HK-2 (cell line): Measurements from ENCODE around the gene KCNH5.

Source experiments
- DNase-seq: peaks from one replicate; pipeline ENCODE4 v3.0.0-alpha.2; 2018; ENCODE audit not compliant: unreplicated experiment

KCNH5 gene, protein sequence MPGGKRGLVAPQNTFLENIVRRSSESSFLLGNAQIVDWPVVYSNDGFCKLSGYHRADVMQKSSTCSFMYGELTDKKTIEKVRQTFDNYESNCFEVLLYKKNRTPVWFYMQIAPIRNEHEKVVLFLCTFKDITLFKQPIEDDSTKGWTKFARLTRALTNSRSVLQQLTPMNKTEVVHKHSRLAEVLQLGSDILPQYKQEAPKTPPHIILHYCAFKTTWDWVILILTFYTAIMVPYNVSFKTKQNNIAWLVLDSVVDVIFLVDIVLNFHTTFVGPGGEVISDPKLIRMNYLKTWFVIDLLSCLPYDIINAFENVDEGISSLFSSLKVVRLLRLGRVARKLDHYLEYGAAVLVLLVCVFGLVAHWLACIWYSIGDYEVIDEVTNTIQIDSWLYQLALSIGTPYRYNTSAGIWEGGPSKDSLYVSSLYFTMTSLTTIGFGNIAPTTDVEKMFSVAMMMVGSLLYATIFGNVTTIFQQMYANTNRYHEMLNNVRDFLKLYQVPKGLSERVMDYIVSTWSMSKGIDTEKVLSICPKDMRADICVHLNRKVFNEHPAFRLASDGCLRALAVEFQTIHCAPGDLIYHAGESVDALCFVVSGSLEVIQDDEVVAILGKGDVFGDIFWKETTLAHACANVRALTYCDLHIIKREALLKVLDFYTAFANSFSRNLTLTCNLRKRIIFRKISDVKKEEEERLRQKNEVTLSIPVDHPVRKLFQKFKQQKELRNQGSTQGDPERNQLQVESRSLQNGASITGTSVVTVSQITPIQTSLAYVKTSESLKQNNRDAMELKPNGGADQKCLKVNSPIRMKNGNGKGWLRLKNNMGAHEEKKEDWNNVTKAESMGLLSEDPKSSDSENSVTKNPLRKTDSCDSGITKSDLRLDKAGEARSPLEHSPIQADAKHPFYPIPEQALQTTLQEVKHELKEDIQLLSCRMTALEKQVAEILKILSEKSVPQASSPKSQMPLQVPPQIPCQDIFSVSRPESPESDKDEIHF

DNA sequence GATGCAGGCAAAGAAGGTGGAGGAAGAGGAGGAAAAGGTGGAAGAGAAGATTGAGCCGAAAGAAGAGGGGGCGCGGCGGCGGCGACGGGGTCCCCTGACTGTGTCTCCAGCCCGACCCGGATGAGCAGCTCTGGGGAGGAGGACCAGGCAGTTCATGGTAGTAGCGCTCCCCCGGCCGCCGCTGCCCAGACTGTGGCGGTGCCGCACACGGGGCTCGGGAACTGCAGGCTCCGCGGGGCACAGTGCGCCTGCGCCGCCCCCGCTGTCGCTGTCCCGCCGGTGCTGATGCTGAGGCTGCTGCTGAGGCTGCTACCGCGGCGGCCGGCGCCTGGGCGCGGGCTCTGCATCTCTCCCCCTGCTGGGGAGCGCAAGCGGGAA, at the start of gene KCNH5:
Gene KCNH5 (minus strand): TSS at position 225 of the 378 bp plus-strand sequence. CDS start 272 bp downstream, outside the sequence.
- DNase-seq, result no peak

DNA sequence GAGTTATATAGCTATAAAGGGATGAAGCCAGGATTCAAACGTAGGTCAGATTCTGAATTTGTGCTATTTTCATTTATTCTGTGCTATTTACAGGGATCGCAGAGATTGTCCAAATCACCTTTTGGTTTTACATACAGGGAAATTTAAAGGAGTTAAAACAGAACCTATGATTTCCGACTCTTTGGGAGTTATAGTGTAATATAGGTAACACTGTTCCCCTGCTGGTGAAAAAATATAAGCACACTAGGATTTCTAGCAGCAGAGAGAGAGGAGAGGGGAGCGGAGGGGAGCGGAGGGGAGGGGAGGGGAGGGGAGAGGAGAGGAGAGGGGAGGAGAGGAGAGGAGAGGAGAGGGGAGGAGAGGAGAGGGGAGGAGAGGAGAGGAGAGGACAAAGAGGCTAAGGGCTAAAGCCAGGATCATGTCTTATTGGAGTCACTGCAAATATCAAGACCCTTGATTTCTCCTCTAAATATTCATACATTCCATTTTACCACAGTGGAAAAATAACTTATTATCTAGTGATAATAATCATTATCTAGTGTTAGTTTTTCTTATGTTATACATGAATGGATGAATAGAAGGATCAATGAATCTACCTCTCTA, 46.2 kb upstream of the KCNH5 start:
- no peak for DNase-seq

DNA sequence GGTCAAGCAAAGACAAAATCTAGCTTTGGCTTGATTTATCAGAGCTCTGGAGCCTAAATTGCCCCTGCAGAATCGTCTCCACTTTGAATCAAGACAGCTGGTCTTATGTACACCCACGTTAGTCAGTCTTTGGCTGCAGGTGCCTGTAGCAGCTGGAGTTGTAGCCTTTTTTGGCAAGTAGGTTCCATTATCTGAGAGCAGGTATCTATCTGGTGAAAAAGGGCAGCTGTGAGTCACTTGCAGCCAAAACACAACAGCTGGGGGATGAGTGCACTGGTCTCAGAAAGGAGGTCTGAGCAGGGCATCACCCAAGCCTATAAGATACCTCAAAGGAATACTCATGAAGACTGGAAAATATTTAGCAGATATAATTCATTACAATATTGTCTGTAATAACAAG, 43.6 kb upstream of the KCNH5 start:
- DNase-seq, result no peak

DNA sequence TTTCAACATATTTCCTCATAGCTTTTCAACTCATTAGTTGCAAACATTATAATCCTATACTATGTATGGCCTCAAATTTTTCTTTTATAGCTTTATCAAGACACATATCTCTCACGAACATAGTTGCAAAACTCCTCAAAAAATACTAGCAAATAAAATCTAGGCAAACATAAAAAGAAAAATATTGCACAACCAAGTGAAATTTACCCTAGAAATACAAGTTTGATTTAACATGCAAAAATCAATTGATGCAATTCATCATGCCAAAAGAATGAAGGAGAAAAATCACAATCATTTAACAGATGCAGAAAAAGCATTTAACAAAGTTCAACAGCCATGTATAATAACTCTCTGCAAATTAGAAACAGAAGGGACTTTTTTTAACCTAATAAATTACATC, 33.3 kb upstream of the KCNH5 start:
- DNase-seq, result no peak

DNA sequence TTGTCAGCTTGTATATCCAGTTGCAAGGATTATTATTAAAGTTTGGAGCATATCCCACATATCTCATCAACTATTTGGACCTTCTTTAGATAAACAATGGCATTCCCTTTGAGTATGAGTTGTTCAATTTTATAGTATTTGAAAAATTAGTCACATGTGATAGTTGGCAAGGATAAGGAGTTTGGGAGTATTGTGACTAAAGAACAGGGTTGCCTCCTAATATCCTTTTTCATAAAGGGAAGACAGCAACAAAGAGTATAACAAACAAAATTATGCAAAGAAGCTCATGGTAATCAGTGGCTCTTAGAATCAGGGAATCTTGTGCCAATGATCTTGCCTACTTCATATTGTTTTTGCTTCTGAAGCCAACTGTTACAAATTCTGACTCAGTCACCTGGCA, 31.2 kb upstream of the KCNH5 start:
- DNase-seq, result no peak

DNA sequence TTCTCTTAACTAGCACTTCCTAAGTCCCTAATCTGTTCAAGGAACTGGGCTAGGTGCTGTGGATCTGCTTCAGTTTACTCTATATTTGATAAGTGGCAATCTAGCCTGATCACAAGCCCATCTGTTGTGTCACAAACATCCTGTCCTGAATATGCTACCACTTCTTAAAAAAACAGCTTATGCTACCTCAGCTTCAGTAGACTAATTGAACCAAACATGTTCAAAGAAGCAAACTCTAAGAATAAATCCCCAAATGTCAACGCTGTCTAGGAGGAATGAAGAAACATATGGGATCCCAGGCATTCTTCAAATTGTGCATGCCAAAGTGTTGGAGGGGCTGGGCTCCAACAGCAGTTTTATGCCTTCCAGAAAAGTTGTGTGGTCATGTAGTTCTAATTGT, 10.4 kb upstream of the KCNH5 start:
- DNase-seq, result no peak

DNA sequence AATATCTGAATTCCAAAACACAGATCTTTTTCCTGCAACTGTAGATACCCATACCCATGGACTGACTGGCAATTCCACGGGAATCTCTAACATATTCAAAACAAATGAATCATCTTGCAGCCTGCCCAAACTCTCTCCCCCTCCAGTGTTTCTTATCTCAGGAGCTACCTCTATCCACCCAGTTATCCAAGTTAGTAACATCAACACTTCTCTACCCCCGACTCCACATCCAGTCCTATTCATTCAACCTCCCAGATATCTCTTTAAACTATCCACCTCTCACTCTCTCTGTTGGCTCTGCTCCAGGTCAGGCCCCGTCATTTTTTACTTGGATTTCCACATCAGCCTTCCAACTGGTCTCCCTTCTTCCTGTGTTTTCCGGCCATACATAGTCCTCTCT, 6.7 kb upstream of the KCNH5 start:
- DNase-seq, result no peak

DNA sequence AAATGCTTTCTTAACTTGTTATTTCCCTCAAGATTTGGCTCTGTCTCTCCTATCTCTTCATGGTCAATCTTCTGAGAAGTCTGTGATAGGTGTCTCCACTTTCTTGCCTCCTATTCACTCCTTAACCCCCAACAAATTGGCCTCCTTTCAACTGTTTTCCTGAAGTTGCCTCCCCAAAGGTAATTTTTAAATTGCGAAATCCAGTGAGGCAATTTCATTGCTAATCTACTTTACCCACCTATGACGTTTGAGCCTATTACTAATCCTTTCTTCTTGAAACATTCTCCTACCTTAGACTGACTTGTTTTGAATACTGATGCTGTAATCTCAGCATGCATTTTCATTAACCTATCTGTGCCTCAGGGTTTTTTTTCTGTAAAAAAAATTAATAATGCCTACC, 6.0 kb upstream of the KCNH5 start:
- no peak for DNase-seq

DNA sequence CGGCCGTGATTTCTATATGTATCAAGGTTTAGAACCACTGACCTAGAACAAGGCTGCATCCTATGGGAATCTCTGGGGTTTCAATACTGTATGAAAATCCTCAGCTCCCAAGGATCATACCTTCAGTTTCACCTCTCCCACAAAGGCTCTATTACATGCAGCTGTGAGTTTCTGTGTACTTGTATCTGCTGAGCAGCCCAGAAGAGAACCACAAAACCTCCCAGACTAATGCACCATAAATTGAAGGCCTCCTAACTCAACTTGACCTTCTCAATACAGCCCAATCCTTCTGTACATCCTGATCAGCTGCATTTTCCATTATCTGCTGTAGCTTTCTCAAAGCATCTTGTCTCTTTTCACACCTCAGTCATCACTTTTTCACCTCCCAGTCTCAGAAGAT, 5.4 kb upstream of the KCNH5 start:
- no peak for DNase-seq

DNA sequence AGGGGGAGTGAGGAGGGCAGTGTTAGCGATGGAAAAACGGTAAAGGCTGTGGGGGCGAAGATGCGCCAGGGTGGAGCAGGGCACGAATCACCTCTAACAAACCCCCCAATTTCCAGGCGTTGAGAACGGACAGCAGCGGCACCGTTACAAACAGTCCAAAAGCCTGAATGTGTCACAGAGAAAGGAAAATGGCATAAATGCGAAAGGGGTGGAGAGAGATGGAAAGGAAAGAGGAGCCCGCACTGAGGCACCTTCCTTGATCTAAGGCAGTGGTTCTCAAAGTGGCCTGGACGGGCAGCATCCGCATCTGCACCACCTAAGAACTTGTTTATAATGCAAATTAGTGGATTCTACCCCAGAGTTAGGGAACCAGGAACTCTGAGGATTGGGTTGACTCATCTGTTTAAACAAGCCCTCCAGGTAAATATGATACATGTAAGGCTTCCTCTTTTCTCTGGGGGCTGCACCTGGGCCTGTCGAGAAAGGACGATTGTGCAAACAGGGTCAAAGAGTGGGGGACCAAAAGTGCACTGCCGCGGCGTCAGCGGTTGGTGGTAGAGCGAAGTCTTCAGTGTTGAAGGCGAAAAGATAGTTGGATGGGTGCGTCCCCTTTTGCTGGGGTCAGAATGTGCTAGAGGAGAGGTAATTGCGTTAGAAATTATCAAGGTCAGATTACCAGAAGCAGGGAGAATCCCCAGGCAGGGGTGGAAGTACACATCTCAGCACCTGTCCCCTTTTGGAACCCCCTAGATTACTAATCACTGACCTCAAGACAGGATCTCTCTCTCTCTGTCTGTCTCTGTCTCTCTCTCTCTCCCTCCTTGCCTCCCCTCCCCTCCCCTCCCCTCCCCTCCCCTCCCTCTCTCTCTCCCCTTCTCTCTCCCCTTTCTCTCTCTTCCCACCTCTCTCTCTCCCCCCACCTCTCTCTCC, 1.3 kb upstream of the KCNH5 start:
- no peak for DNase-seq

DNA sequence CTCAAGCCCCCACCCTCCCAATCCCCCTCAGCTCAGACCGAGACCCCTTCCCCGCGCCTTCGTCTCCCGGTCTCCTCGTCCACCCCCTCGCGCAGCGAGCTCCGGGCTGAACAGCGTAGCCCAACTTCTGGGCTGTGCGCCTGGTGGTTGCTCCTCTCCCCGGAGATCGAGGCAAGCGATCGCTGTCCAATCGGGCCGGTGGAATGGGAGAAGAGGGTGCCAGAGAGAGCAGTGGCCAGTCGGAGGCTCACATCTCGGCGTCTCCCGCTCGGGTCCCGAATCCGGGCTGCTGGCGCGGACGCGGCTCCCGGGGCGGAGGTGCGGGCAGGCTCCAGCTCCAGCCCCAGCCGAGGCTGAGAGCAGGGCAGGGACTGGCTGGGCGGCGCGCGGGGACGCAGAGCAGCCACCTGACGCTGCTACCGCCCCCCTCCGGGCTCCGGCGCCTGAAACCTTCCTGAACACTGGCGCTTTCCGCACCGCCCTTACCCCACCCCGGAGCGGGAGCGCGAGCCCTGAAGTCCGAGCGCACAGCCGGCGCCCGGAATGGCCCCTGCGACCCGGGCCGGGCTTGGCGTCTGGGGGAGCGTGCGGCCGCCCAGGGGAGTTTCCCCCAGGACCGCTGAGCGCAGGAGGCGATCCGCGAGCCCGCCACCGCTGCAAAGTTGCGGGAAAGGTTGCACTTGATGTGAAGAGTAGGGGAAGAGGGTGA, 508 bp upstream of the KCNH5 start:
- no peak for DNase-seq

DNA sequence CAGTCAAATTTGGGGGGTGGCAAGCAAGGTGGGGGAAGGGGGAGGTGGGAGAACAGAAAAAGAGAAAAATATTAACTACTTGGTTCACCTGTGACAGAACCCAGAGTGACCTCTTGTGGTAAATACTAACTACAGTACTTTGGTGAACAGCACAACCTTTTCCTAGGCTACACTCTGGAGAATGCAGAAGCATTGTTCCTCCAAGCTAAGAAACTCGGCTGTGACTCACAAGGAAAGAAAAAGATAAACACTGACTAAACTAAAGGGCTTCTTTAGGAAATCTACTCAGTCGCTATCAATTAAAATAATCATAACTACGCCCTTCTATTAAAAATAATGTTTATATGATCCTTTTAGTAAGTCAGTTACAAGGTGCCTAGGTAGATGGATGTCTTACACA, 5.4 kb downstream of the KCNH5 start:
- no peak for DNase-seq

DNA sequence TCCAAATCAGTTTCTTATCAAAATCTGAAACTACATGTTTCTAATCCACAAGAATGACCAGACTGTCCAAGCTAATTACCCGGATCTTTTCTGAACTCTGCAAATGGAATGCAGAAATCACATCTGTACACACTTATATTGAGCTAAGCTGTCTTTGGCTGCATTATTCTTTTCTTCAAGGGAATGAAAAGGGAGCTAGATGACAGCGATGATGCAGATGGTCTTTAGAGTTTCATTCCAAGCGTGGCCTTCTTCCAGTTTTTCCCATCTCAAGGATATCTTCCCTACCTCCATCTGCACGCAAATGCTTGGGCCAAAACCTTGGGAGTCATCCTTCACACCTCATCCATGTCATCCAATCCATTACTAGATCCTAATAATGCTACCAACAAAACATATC, 12.6 kb downstream of the KCNH5 start:
- DNase-seq, result no peak

DNA sequence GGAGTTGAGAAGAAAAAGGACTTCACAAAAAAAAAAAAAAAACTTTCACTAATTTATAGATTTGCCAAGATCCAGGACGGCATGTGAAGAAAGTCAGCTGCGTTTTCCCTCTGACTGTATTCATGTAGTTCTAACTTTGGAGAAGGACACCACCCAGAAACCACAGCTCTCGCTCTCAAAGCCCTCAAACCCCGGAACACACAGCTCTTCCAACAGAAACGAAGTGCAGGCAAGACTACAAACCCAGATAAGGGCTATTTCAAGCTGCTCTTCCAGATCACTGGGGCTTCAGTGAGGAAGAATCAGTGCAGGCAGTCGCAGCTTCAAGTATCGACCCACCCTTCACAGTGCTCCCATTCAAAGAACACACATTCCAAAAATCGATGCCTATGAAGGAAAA, 13.2 kb downstream of the KCNH5 start:
- no peak for DNase-seq

DNA sequence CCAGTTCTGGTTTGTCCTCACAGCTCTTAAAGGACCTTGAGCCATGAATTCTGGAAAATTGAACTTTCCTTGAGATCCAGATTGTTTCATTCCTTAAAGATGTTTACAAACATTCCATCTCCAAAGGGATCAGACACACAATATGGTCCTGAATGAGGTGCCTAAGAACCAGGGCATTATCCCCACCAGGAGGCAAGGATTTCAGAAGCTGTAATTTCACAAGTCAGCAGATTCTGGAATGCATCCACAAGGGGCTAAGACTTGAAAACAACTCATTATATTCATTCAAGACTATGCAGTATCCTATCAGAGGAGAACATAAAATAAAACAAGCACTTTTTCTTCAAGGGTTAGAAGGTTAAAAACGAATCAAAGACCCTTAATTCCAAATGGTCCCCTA, 15.1 kb downstream of the KCNH5 start:
- DNase-seq, result no peak

DNA sequence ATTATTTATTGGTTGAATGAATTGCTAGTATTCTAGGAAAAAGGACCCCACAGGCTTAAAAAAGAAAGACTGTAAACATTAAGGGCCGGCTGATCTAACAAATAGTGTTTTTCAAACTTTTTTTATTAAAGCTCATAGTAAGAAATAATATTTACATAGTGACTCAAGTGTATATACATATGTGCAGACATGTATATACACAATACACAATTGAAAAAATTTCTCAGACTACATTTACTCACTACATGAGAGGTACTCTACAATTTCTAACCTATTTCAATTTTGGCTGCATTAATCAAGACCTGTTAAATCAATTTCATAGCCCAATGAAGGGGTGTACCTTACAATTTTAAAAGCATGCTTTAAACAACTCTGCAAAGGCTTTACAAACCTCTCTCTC, 17.5 kb downstream of the KCNH5 start:
- DNase-seq, result no peak

DNA sequence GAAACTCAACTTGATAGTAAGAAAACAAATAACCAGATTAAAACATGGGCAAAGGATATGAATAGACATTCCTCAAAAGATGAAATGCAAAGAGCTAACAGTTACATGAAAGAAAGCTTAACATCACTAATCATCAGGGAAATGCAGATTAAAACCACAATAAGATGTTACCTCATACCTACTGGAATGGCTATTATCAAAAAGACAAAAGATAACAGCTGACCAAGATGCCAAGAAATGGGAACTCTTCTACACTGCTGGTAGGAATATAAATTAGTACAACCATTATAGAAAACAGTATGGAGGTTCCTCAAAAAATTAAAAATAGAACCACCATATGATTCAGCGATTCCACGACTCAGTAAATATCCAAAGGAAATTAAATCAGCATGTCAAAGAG, 18.8 kb downstream of the KCNH5 start:
- no peak for DNase-seq

DNA sequence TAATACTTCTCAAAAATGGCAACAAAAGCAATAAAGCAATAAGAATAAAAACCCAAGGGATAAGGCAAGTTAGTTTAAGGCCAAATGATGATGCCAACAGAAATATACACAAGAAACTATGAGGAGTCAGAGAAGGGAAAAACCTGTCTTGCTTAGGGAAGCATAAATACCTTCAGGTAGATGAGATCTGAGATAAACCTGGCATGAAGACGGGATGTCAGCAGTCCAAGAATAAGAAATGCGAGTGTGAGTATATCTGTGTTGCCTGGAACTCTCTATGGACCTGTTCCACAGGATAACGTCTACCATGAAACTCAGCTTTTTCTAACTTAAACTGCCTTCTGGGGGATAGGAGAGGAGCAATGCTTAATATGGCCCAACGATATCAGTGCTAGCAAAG, 30.6 kb downstream of the KCNH5 start:
- DNase-seq, result no peak

DNA sequence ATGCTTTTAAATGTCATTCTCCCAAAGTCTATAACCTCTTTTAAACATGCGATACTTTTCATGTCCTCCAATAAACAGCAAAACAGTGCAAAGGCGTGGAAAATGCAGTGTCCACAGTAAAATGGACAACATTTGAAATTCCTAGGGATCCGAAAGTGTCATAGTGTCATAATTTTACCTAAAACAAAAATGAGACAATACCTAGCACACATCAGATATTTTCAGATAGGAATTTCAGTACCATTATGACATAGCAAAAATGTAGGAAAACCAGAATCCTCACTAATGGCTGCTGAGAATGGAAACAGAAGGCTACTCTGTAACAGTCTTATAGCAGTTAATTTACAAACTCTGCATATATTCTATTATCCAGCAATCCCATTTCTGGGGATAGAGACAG, 33.1 kb downstream of the KCNH5 start:
- no peak for DNase-seq

DNA sequence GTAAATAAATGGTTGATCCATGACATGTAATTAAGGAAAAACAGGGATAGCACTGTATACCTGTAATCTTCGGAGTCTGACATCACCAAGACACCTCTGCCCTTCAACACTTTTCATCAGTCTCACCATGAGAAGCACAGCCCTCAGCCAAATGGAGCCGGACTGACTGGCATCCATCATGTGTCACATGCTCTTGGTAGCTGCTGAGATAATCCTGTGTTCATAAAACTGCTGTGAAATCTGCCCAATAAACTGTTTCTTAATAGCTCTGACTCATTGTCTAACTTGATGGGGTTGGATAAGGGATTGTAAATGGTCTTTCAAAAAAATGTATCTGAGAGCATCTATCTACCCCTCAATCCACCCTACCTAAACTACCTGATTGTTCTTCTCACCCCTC, 33.6 kb downstream of the KCNH5 start:
- DNase-seq, result no peak

DNA sequence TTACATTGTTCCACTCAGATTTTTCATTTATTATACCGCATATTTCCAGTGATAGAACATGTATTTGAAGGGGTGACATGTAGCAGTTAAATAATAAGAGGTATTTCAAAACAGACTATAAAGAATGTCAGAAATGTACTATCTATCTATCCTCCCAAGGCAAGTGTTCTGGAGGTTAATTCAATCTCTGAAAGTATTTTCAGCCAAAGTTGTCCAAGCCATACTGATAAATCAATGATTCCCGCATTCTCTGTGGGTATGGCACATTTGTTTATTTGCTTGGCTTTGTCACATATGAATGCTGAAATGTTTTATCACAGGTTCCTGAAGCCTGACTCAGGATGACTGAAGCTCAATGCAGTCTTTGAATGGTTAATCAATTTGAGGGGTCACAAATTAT, 35.8 kb downstream of the KCNH5 start:
- no peak for DNase-seq
